Measurements from ENCODE around the gene ARID1B.

ARID1B gene

GRCh38 chr6:156814036-156814581 lies 36.9 kb downstream of the ARID1B start:
- peaks cover 16% of the 10 kb centered on the region for H3K4me1 ChIP-seq (ENCODE audit: control insufficient read depth, insufficient read depth, low read length)
- H3K9me3 ChIP-seq (ENCODE audit: control insufficient read depth, low read length), result no peaks in the 10 kb centered on the region
- H3K27me3 ChIP-seq (replicated peaks; ENCODE audit: control insufficient read depth, insufficient read depth, low read length), result no peaks in the 10 kb centered on the region
- no peak overlapping the region for H3K9ac ChIP-seq (ENCODE audit: low read length)
- no peak for DNase-seq (ENCODE audit: low read depth)
- H3K4me3 ChIP-seq (ENCODE audit: low read length), result no peak overlapping the region
- H3K36me3 ChIP-seq (ENCODE audit: control insufficient read depth, insufficient read depth, low read length, severe bottlenecking), result no peaks in the 10 kb centered on the region

- Histone ChIP-seq H3K36me3 (ENCODE audit: control insufficient read depth, insufficient read depth, low read length, severe bottlenecking) (no peaks in the 10 kb centered on the region), H3K9ac (ENCODE audit: low read length) (no peak overlapping the region), H3K27me3 (replicated peaks; ENCODE audit: control insufficient read depth, insufficient read depth, low read length) (no peaks in the 10 kb centered on the region), H3K4me3 (ENCODE audit: low read length) (no peak overlapping the region), H3K9me3 (ENCODE audit: control insufficient read depth, low read length) (no peaks in the 10 kb centered on the region), H3K4me1 (ENCODE audit: control insufficient read depth, insufficient read depth, low read length) (peaks cover 9% of the 10 kb centered on the region)
- no peak for DNase-seq (ENCODE audit: low read depth)
Measured at GRCh38 chr6:156816505-156816904, 39.3 kb downstream of the ARID1B start.

- DNase-seq (ENCODE audit: low read depth), result no peak
- no peak overlapping the region for H3K9ac ChIP-seq (ENCODE audit: low read length)
- H3K36me3 ChIP-seq (ENCODE audit: control insufficient read depth, insufficient read depth, low read length, severe bottlenecking), result no peaks in the 10 kb centered on the region
- no peaks in the 10 kb centered on the region for H3K9me3 ChIP-seq (ENCODE audit: control insufficient read depth, low read length)
- H3K27me3 ChIP-seq (replicated peaks; ENCODE audit: control insufficient read depth, insufficient read depth, low read length), result no peaks in the 10 kb centered on the region
- H3K4me3 ChIP-seq (ENCODE audit: low read length), result no peak overlapping the region
- peaks cover 9% of the 10 kb centered on the region for H3K4me1 ChIP-seq (ENCODE audit: control insufficient read depth, insufficient read depth, low read length)
Measured at GRCh38 chr6:156820089-156820798, 43.1 kb downstream of the ARID1B start.

- Histone ChIP-seq H3K27me3 (replicated peaks; ENCODE audit: control insufficient read depth, insufficient read depth, low read length) (no peaks in the 10 kb centered on the region), H3K9me3 (ENCODE audit: control insufficient read depth, low read length) (no peaks in the 10 kb centered on the region), H3K4me3 (ENCODE audit: low read length) (no peak overlapping the region), H3K36me3 (ENCODE audit: control insufficient read depth, insufficient read depth, low read length, severe bottlenecking) (no peaks in the 10 kb centered on the region), H3K9ac (ENCODE audit: low read length) (no peak overlapping the region), H3K4me1 (ENCODE audit: control insufficient read depth, insufficient read depth, low read length) (peaks cover under 1% of the 10 kb centered on the region)
- DNase-seq (ENCODE audit: low read depth), result no peak
Measured at GRCh38 chr6:156821707-156822106, 44.5 kb downstream of the ARID1B start.

- peaks cover 10% of the 10 kb centered on the region for H3K4me1 ChIP-seq (ENCODE audit: control insufficient read depth, insufficient read depth, low read length)
- DNase-seq (ENCODE audit: low read depth), result no peak
- H3K36me3 ChIP-seq (ENCODE audit: control insufficient read depth, insufficient read depth, low read length, severe bottlenecking), result no peaks in the 10 kb centered on the region
- H3K27me3 ChIP-seq (replicated peaks; ENCODE audit: control insufficient read depth, insufficient read depth, low read length), result no peaks in the 10 kb centered on the region
- no peaks in the 10 kb centered on the region for H3K9me3 ChIP-seq (ENCODE audit: control insufficient read depth, low read length)
- no peak overlapping the region for H3K9ac ChIP-seq (ENCODE audit: low read length)
- no peak overlapping the region for H3K4me3 ChIP-seq (ENCODE audit: low read length)
Measured at GRCh38 chr6:156822747-156823206, 45.6 kb downstream of the ARID1B start.

GRCh38 chr6:156824142-156824541 lies 47.0 kb downstream of the ARID1B start:
- no peak for DNase-seq (ENCODE audit: low read depth)
- H3K9ac ChIP-seq (ENCODE audit: low read length), result no peak overlapping the region
- no peaks in the 10 kb centered on the region for H3K9me3 ChIP-seq (ENCODE audit: control insufficient read depth, low read length)
- no peaks in the 10 kb centered on the region for H3K36me3 ChIP-seq (ENCODE audit: control insufficient read depth, insufficient read depth, low read length, severe bottlenecking)
- no peaks in the 10 kb centered on the region for H3K27me3 ChIP-seq (replicated peaks; ENCODE audit: control insufficient read depth, insufficient read depth, low read length)
- no peak overlapping the region for H3K4me3 ChIP-seq (ENCODE audit: low read length)
- peaks cover 21% of the 10 kb centered on the region for H3K4me1 ChIP-seq (ENCODE audit: control insufficient read depth, insufficient read depth, low read length)

GRCh38 chr6:156825475-156825874 lies 48.3 kb downstream of the ARID1B start:
- H3K9ac ChIP-seq (ENCODE audit: low read length), result no peak overlapping the region
- no peak overlapping the region for H3K4me3 ChIP-seq (ENCODE audit: low read length)

GRCh38 chr6:156826290-156826955 lies 49.2 kb downstream of the ARID1B start:
- Histone ChIP-seq H3K27me3 (replicated peaks; ENCODE audit: control insufficient read depth, insufficient read depth, low read length) (no peaks in the 10 kb centered on the region), H3K4me1 (ENCODE audit: control insufficient read depth, insufficient read depth, low read length) (peaks cover 21% of the 10 kb centered on the region), H3K4me3 (ENCODE audit: low read length) (no peak overlapping the region), H3K36me3 (ENCODE audit: control insufficient read depth, insufficient read depth, low read length, severe bottlenecking) (peaks cover 4% of the 10 kb centered on the region), H3K9ac (ENCODE audit: low read length) (no peak overlapping the region), H3K9me3 (ENCODE audit: control insufficient read depth, low read length) (no peaks in the 10 kb centered on the region)
- DNase-seq (ENCODE audit: low read depth), result no peak

More at GRCh38 chr6:156825475-156825874, 48.3 kb downstream of the ARID1B start:
- Histone ChIP-seq H3K4me1 (ENCODE audit: control insufficient read depth, insufficient read depth, low read length) (peaks cover 21% of the 10 kb centered on the region), H3K27me3 (replicated peaks; ENCODE audit: control insufficient read depth, insufficient read depth, low read length) (no peaks in the 10 kb centered on the region), H3K36me3 (ENCODE audit: control insufficient read depth, insufficient read depth, low read length, severe bottlenecking) (peaks cover 4% of the 10 kb centered on the region), H3K9me3 (ENCODE audit: control insufficient read depth, low read length) (no peaks in the 10 kb centered on the region)
- DNase-seq (ENCODE audit: low read depth), result peak; percentile 30

GRCh38 chr6:156827382-156827781 lies 50.2 kb downstream of the ARID1B start:
- DNase-seq (ENCODE audit: low read depth), result no peak
- H3K9ac ChIP-seq (ENCODE audit: low read length), result peak overlapping the region; percentile 48
- peaks cover 27% of the 10 kb centered on the region for H3K4me1 ChIP-seq (ENCODE audit: control insufficient read depth, insufficient read depth, low read length)
- H3K27me3 ChIP-seq (replicated peaks; ENCODE audit: control insufficient read depth, insufficient read depth, low read length), result no peaks in the 10 kb centered on the region
- H3K36me3 ChIP-seq (ENCODE audit: control insufficient read depth, insufficient read depth, low read length, severe bottlenecking), result peaks cover 4% of the 10 kb centered on the region
- H3K4me3 ChIP-seq (ENCODE audit: low read length), result peak overlapping the region; percentile 49
- H3K9me3 ChIP-seq (ENCODE audit: control insufficient read depth, low read length), result no peaks in the 10 kb centered on the region

- Histone ChIP-seq H3K4me1 (ENCODE audit: control insufficient read depth, insufficient read depth, low read length) (peaks cover 35% of the 10 kb centered on the region), H3K36me3 (ENCODE audit: control insufficient read depth, insufficient read depth, low read length, severe bottlenecking) (peaks cover 4% of the 10 kb centered on the region), H3K27me3 (replicated peaks; ENCODE audit: control insufficient read depth, insufficient read depth, low read length) (no peaks in the 10 kb centered on the region), H3K4me3 (ENCODE audit: low read length) (peak overlapping the region; percentile 60), H3K9me3 (ENCODE audit: control insufficient read depth, low read length) (no peaks in the 10 kb centered on the region), H3K9ac (ENCODE audit: low read length) (peak overlapping the region; percentile 50)
- peak; percentile 74 for DNase-seq (ENCODE audit: low read depth)
Measured at GRCh38 chr6:156828280-156828703, 51.1 kb downstream of the ARID1B start.

GRCh38 chr6:156830126-156830525 lies 52.9 kb downstream of the ARID1B start:
- no peaks in the 10 kb centered on the region for H3K27me3 ChIP-seq (replicated peaks; ENCODE audit: control insufficient read depth, insufficient read depth, low read length)
- H3K4me1 ChIP-seq (ENCODE audit: control insufficient read depth, insufficient read depth, low read length), result peaks cover 43% of the 10 kb centered on the region
- H3K36me3 ChIP-seq (ENCODE audit: control insufficient read depth, insufficient read depth, low read length, severe bottlenecking), result peaks cover 4% of the 10 kb centered on the region
- H3K9ac ChIP-seq (ENCODE audit: low read length), result no peak overlapping the region
- no peak for DNase-seq (ENCODE audit: low read depth)
- H3K9me3 ChIP-seq (ENCODE audit: control insufficient read depth, low read length), result no peaks in the 10 kb centered on the region
- H3K4me3 ChIP-seq (ENCODE audit: low read length), result no peak overlapping the region
